Measurements from ENCODE around the gene PLEKHG4B. TPM values are rescaled to one million over a fixed set of nuclear protein-coding genes. Genes with fewer than 3 reads are reported as not detected.

PLEKHG4B gene
- polyA plus RNA-seq, 1 of the 3 experiments (the other 2 are of a cell fraction): 0.18 TPM

GRCh38 chr5:160173-160510 lies 68.2 kb downstream of the PLEKHG4B start:
- Histone ChIP-seq H3K9me2 (no peaks in the 10 kb centered on the region), H3K27ac (ENCODE audit: low read depth in 2 of 2, low read length in 1 of 2) (no peak overlapping the region), H4K20me1 (ENCODE audit: insufficient read depth) (no peaks in the 10 kb centered on the region), H3K4me1 (ENCODE audit: control insufficient read depth in 1 of 2, insufficient read depth in 2 of 2, low read depth in 1 of 2, low read length in 1 of 2) (no peaks in the 10 kb centered on the region), H3K79me2 (ENCODE audit: insufficient read depth) (no peaks in the 10 kb centered on the region), H3K9ac (no peak overlapping the region), H2AFZ (ENCODE audit: low read depth) (no peak overlapping the region), H3K9me3 (no peaks in the 10 kb centered on the region), H3F3A (replicated peaks; ENCODE audit: insufficient read depth) (peaks cover 3% of the 10 kb centered on the region), H3K36me3 (replicated peaks in 1 of 2; ENCODE audit: control insufficient read depth in 1 of 2, insufficient read depth in 2 of 2, low read length in 1 of 2) (no peaks in the 10 kb centered on the region), H3K4me3 (ENCODE audit: low read depth in 2 of 2, low read length in 1 of 2) (no peak overlapping the region), H3K27me3 (ENCODE audit: insufficient read depth) (no peaks in the 10 kb centered on the region; the same call in 1 of the 2 replicates), H3K4me2 (no peak overlapping the region)
- ChIA-PET CTCF (no interaction called here), POLR2A (no interaction called here)
- no peak for TF ChIP-seq USF2 (IDR thresholded peaks at IDR 0.05; ENCODE audit: borderline replicate concordance, low read depth, low read length)
- no peak for TF ChIP-seq MEF2A (IDR thresholded peaks at IDR 0.05; ENCODE audit: borderline replicate concordance, low read depth)
- no peak for TF ChIP-seq GABPA (IDR thresholded peaks at IDR 0.05; ENCODE audit: low read depth)
- no peak for TF ChIP-seq CHD2 (IDR thresholded peaks at IDR 0.05; ENCODE audit: low read length, partially characterized antibody)
- no peak for TF ChIP-seq SMC3 (IDR thresholded peaks at IDR 0.05; ENCODE audit: low read depth, low read length)
- no peak for TF ChIP-seq FOXJ3 (CRISPR knock-in tag; IDR thresholded peaks at IDR 0.05)
- TF ChIP-seq MAX (IDR thresholded peaks at IDR 0.05; ENCODE audit: low read depth): no peak
- TF ChIP-seq RCOR1 (IDR thresholded peaks at IDR 0.05; ENCODE audit: low read length): no peak
- no peak for TF ChIP-seq FOSL2 (IDR thresholded peaks at IDR 0.05; ENCODE audit: borderline replicate concordance, low read depth)
- no peak for TF ChIP-seq IRF3 (IDR thresholded peaks at IDR 0.05; ENCODE audit: low read depth, low read length)
- TF ChIP-seq USF1 (IDR thresholded peaks at IDR 0.05; ENCODE audit: borderline replicate concordance, low read depth): no peak
- no peak for TF ChIP-seq SIN3A (IDR thresholded peaks at IDR 0.05; ENCODE audit: borderline replicate concordance, low read depth, low read length)
- no peak for TF ChIP-seq RXRA (IDR thresholded peaks at IDR 0.05; ENCODE audit: borderline replicate concordance, low read depth)
- no peak for TF ChIP-seq EP300 (IDR thresholded peaks at IDR 0.05; ENCODE audit: borderline replicate concordance in 1 of 2, low read depth in 1 of 2, low read length in 1 of 2)
- DNase-seq: no peak
- WGBS (ENCODE audit: low lambda C conversion rate): 73% methylated on average over 14 of the region's 14 CpGs

Data from SK-N-SH (cell line).